HL-60 (cell line): ENCODE results near the gene VWA1.
A peak's percentile ranks its signal among the peaks of the same experiment; 100 is the strongest.

Experiments used
- DNase-seq, 2 experiments: peaks; one replicate each; pipeline ENCODE4 v3.0.0-alpha.2; 2010 to 2020; ENCODE audit warnings: low read depth in 1 of 2, low spot score in 1 of 2
- H3K27ac ChIP-seq: fragments of 250-450 bp; sonication (Bioruptor Pico); replicated peaks from 2 replicates; pipeline ENCODE4 v1.5.1; 2020; ENCODE audit warnings: mild to moderate bottlenecking, moderate library complexity
- H3K27me3 ChIP-seq: fragments of 250-450 bp; sonication (Bioruptor Pico); 2 replicates; pipeline ENCODE4 v1.5.1; 2021; ENCODE audit warnings: mild to moderate bottlenecking, moderate library complexity; ENCODE audit not compliant: insufficient read depth, poor library complexity, severe bottlenecking
- H3K4me3 ChIP-seq: replicated peaks from 2 replicates; pipeline ENCODE4 v1.5.1; 2011; ENCODE audit warnings: mild to moderate bottlenecking, control low read depth, low read length; ENCODE audit not compliant: insufficient read depth
- CTCF ChIP-seq: IDR thresholded peaks from one replicate; pipeline ENCODE4 v1.5.1; 2011; ENCODE audit warnings: low read length, control low read depth, inconsistent platforms; ENCODE audit not compliant: insufficient read depth
- GABPA ChIP-seq: IDR thresholded peaks from 2 replicates; pipeline ENCODE4 v1.6.1; 2012; ENCODE audit warnings: low read depth
- POLR2AphosphoS5 ChIP-seq: IDR thresholded peaks from 2 replicates; pipeline ENCODE4 v1.6.1; 2012; ENCODE audit warnings: low read depth
- REST ChIP-seq: IDR thresholded peaks from 2 replicates; pipeline ENCODE4 v1.6.1; 2012; ENCODE audit warnings: low read depth; ENCODE audit not compliant: insufficient replicate concordance
- SPI1 ChIP-seq: IDR thresholded peaks from 2 replicates; pipeline ENCODE4 v1.6.1; 2012; ENCODE audit warnings: low read depth, mild to moderate bottlenecking, borderline replicate concordance

VWA1 gene

DNA sequence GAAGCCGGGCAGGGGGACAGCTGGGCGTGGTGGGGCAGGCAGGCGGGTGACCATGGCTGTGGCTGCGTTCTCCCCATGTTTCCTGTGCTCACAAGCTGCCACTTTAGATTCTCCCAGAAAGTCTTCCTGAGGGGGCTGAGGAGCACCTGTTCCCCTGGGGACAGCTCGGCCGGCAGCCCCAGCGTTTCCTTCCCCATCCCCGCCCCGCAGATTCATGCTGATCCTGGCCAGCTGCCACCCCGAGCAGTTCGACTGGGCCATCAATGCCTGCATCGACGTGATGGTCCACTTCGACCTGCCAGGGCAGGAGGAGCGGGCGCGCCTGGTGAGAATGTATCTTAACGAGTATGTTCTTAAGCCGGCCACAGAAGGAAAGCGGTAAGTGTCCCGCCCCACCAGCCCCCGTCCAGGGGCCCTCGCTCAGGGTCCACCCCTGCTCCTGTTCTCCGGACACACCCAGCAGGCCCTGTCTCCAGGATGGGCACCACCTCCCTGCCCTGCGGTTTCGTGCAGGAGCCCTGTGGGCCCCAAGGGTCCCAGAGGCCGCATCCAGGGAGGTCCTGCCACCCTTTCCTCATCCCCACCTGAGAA is 25.1 kb downstream of the VWA1 start:
- Histone ChIP-seq H3K27me3 (no peaks in the 10 kb centered on the region), H3K27ac (no peak overlapping the region), H3K4me3 (no peak overlapping the region)
- DNase-seq, result no peak
- TF ChIP-seq GABPA (no peak), CTCF (no peak), REST (no peak), SPI1 (no peak), POLR2AphosphoS5 (no peak)

DNA sequence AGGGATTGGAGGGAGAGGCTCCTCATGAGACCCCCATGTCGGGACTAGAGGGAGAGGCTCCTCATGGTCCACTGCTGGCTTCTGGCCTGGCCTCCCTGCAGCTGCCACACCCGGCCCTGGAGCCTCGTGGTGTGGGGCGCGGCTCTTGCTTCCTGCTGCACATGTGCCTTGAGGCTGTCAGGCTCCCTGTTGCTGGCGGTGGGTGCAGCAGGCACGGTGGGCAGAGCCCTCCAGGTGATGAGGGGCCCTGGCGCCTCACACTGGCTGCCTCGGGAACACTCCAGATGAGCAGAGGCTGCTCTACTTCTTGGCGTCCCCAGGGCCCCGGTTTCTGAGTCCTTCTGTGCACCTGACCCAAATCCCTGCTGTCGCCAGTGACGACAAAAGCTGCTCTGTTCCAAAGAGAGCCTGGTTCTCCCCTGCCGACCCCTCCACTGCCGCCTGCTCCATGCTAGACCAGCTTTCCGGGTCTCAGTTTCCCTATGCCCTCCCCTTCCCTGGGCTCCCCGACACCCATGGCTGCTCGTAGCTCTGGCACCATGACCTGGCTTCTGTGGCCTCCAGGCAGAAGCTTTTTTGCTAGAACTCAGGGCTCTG is 26.3 kb downstream of the VWA1 start:
- no peak overlapping the region for H3K4me3 ChIP-seq
- no peak overlapping the region for H3K27ac ChIP-seq
- H3K27me3 ChIP-seq, result no peaks in the 10 kb centered on the region
- TF ChIP-seq GABPA (no peak), CTCF (no peak), POLR2AphosphoS5 (no peak), SPI1 (no peak), REST (no peak)
- DNase-seq, result no peak

DNA sequence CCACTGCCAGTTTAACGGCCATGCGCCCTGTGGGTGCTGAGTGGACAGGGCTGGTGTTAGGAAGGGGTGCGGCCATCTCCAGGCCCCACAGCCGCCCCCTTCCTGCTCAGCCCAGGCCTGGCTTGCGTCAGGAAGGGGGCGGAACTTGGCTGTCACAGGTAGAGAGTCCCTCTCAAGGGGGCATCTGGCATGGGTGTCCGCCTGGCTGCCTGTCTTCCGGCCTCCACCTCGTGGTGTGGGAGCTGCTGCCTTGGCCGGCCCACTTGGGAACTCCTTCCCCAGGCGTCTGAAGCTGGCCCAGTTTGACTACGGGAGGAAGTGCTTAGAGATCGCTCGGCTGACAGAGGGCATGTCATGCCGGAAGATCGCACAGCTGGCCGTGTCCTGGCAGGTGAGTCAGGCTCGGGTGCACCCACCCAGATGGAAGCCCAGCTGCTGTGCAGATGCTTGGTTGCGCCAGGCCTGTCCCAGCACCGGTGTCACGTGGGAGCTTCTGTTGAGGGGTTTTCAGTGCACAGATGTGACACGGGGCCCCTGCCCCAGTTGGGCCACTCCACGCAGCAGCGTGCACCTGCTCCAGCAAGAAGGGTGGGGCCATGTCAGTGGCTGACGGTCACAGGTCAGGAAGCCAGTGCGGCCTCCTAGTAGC is 27.0 kb downstream of the VWA1 start:
- DNase-seq, result no peak
- no peaks in the 10 kb centered on the region for H3K27me3 ChIP-seq
- no peak overlapping the region for H3K4me3 ChIP-seq
- H3K27ac ChIP-seq, result no peak overlapping the region
- TF ChIP-seq SPI1 (peak; percentile 5; the same call in 1 of the 2 replicates), REST (no peak)
